IPS-20b (cell line): ENCODE measurements around the gene USP11.

ENCODE experiments used
- H3K27ac ChIP-seq: one replicate; pipeline ENCODE4 v1.5.1; 2013; ENCODE audit warnings: low read length
- H3K27me3 ChIP-seq: 2 replicates; pipeline ENCODE4 v1.6.1; 2013; ENCODE audit warnings: mild to moderate bottlenecking, low read length, inconsistent platforms; ENCODE audit not compliant: insufficient read depth
- H3K36me3 ChIP-seq: 2 replicates; pipeline ENCODE4 v1.6.1; 2013; ENCODE audit warnings: low read depth, mild to moderate bottlenecking, inconsistent platforms, low read length, moderate library complexity; ENCODE audit not compliant: insufficient read depth
- H3K4me1 ChIP-seq: 2 replicates; pipeline ENCODE4 v1.6.1; 2013; ENCODE audit warnings: mild to moderate bottlenecking, control low read depth, inconsistent platforms, low read length, moderate library complexity; ENCODE audit not compliant: insufficient read depth
- H3K4me3 ChIP-seq: 2 replicates; pipeline ENCODE4 v1.5.1; 2013; ENCODE audit warnings: mild to moderate bottlenecking, low read length, inconsistent platforms
- H3K9ac ChIP-seq: 2 replicates; pipeline ENCODE4 v1.6.1; 2013; ENCODE audit warnings: low read depth, mild to moderate bottlenecking, inconsistent platforms, low read length, moderate library complexity
- H3K9me3 ChIP-seq: 2 replicates; pipeline ENCODE4 v1.6.1; 2013; ENCODE audit warnings: mild to moderate bottlenecking, low read depth, low read length, inconsistent platforms; ENCODE audit not compliant: insufficient read depth

USP11 gene

DNA sequence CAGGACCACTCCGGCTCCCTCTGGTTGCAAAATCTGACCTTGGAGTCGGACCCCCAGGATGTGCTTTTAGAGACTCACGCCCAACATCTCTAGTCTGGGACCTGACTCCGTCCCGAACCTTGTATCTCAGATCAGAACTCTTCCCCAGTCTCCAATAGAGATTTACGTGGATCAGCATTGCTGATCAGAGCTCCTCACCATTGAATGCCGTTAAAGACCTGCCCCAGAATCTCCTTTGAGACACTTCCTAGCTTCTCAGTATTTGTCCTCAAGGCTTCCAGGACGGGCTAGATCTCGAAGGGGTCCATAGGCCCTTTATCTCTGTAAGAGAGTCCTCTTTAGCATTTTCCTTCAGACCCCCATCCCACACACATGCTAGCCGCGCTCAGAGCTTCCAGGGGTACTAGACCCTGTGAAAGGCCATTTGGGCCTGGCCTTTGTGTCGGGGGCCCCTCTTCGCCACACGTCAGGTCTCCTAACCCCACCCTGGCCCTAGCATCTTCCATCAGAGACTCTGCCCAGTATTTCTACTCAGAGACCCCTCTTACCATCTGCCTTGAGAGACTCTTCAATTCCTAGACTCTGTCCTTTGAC, 38.5 kb upstream of the USP11 start:
- Histone ChIP-seq H3K36me3 (peaks cover 39% of the 10 kb centered on the region), H3K27ac (peak overlapping the region; percentile 36), H3K27me3 (no peaks in the 10 kb centered on the region), H3K9me3 (no peaks in the 10 kb centered on the region), H3K4me1 (peaks cover 24% of the 10 kb centered on the region), H3K4me3 (peak overlapping the region; percentile 97), H3K9ac (peak overlapping the region; percentile 94)

DNA sequence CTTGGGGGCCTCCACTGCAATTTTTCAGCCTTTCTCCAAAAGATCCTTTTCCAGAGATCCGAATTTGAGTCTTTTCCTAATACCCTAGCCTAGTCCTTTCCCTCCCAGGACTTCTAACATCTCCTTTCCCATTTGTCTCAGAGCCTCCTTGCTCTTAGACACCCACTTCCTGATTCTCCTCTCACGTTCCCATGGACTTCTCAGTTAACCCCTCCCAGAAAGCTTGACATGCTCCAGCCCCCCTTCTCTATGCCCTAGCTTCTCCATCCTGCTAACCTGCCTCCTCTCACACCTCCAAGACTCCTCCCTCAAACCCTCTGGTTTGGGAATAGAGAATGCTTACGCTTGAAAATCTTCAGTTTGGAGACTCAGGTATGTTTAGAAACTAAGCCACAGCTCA, 36.7 kb upstream of the USP11 start:
- 0 out of 2 replicates have a peak overlapping the region, but pooled peaks have one; percentile 27 for H3K9ac ChIP-seq
- no peaks in the 10 kb centered on the region for H3K27me3 ChIP-seq
- H3K9me3 ChIP-seq = no peaks in the 10 kb centered on the region
- peak overlapping the region; percentile 30; the same call in 1 of the 2 replicates for H3K4me3 ChIP-seq
- H3K27ac ChIP-seq = no peak overlapping the region
- peaks cover 55% of the 10 kb centered on the region for H3K36me3 ChIP-seq
- H3K4me1 ChIP-seq = peaks cover 24% of the 10 kb centered on the region

GRCh38 chrX:47197526-47197925, 35.3 kb upstream of the USP11 start:
- peak overlapping the region; percentile 2; the same call in 1 of the 2 replicates for H3K9ac ChIP-seq
- H3K27me3 ChIP-seq = no peaks in the 10 kb centered on the region
- H3K27ac ChIP-seq = no peak overlapping the region
- peaks cover 69% of the 10 kb centered on the region for H3K36me3 ChIP-seq
- peaks cover 24% of the 10 kb centered on the region for H3K4me1 ChIP-seq
- peak overlapping the region; percentile 45 for H3K4me3 ChIP-seq
- H3K9me3 ChIP-seq = no peaks in the 10 kb centered on the region

GRCh38 chrX:47198026-47198686, 34.7 kb upstream of the USP11 start:
- no peaks in the 10 kb centered on the region for H3K9me3 ChIP-seq
- peak overlapping the region; percentile 45; the same call in 1 of the 2 replicates for H3K4me3 ChIP-seq
- no peaks in the 10 kb centered on the region for H3K27me3 ChIP-seq
- peaks cover 24% of the 10 kb centered on the region for H3K4me1 ChIP-seq
- H3K9ac ChIP-seq = peak overlapping the region; percentile 2; the same call in 1 of the 2 replicates
- peaks cover 76% of the 10 kb centered on the region for H3K36me3 ChIP-seq
- no peak overlapping the region for H3K27ac ChIP-seq

GRCh38 chrX:47198687-47199080, 34.1 kb upstream of the USP11 start:
- no peaks in the 10 kb centered on the region for H3K9me3 ChIP-seq
- peaks cover 81% of the 10 kb centered on the region for H3K36me3 ChIP-seq
- no peak overlapping the region for H3K27ac ChIP-seq
- H3K4me3 ChIP-seq = no peak overlapping the region
- H3K9ac ChIP-seq = no peak overlapping the region
- peaks cover 24% of the 10 kb centered on the region for H3K4me1 ChIP-seq
- H3K27me3 ChIP-seq = no peaks in the 10 kb centered on the region

DNA sequence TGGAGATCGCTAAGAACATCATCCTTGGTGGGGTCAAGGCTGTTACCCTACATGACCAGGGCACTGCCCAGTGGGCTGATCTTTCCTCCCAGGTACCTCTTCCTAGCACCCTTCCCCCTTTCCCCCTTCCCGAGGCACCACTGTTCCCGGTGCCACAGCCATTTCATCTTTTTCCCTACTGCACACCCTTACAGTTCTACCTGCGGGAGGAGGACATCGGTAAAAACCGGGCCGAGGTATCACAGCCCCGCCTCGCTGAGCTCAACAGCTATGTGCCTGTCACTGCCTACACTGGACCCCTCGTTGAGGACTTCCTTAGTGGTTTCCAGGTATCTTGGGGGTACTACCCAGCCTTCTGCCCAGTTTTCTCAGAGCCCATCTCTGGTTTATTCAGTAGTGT, 33.5 kb upstream of the USP11 start:
- peaks cover 24% of the 10 kb centered on the region for H3K4me1 ChIP-seq
- H3K9ac ChIP-seq = no peak overlapping the region
- H3K27ac ChIP-seq = no peak overlapping the region
- H3K27me3 ChIP-seq = no peaks in the 10 kb centered on the region
- peaks cover 87% of the 10 kb centered on the region for H3K36me3 ChIP-seq
- H3K9me3 ChIP-seq = no peaks in the 10 kb centered on the region
- no peak overlapping the region for H3K4me3 ChIP-seq

DNA sequence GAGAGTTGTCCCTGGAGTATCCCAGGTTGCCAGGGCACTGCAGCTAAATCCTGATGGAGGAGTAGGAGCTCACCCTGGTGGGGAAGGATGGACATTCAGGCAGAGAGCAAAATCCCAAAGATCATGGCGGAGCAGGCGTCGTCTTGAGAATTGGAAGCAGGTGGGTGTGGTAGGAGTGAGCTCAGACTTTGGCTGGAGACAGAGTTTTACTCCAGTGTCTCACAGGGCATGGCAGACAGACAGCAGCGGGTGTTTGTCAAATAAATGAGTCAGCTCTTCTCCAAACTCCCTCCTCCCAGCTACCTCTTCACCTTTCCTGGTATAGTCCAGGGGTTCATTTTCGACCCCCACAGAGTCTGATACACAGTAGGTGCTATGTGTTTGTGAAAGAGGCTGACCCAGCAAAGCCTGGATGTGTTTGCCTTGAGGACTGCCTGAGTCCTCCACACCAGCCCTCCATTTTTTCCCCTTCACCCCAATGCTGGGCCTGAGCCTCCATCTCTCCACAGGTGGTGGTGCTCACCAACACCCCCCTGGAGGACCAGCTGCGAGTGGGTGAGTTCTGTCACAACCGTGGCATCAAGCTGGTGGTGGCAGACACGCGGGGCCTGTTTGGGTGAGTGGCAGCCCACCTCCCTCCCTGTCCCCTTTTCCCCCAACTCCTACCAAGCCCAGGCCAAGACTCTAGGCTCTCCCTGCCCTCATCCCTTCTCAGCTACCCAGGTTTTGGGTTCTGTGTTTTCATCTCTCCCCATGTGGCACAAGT, 32.2 kb upstream of the USP11 start:
- no peak overlapping the region for H3K4me3 ChIP-seq
- no peak overlapping the region for H3K9ac ChIP-seq
- no peaks in the 10 kb centered on the region for H3K27me3 ChIP-seq
- peaks cover 23% of the 10 kb centered on the region for H3K4me1 ChIP-seq
- peaks cover 97% of the 10 kb centered on the region for H3K36me3 ChIP-seq
- no peak overlapping the region for H3K27ac ChIP-seq
- no peaks in the 10 kb centered on the region for H3K9me3 ChIP-seq

DNA sequence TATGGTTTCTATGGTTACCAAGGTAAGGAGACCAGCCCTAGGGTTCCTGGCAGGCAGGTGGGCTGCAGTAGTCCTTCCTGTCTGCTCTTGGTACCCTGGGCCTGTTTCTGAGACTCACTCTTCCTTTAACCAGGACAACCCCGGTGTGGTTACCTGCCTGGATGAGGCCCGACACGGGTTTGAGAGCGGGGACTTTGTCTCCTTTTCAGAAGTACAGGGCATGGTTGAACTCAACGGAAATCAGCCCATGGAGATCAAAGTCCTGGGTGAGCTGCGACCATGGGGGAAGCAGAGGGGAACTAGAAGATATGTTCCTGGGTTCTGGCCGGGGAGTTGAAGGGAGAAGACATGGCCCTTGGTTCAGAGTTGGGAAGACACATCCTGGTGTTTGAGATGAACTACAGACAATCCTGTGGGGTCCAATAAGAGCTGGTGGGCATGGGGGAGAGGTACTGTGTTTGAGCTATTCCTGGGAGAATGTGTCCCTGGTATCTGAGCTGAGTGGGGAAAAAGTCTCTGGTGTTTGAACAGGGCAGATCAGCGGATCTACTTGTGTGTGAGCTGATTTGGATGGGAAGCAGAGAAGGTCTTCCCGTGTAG, 31.4 kb upstream of the USP11 start:
- H3K9me3 ChIP-seq = no peaks in the 10 kb centered on the region
- peaks cover 17% of the 10 kb centered on the region for H3K4me1 ChIP-seq
- H3K27ac ChIP-seq = no peak overlapping the region
- H3K9ac ChIP-seq = no peak overlapping the region
- H3K27me3 ChIP-seq = no peaks in the 10 kb centered on the region
- H3K4me3 ChIP-seq = no peak overlapping the region
- H3K36me3 ChIP-seq = peaks cover 97% of the 10 kb centered on the region

DNA sequence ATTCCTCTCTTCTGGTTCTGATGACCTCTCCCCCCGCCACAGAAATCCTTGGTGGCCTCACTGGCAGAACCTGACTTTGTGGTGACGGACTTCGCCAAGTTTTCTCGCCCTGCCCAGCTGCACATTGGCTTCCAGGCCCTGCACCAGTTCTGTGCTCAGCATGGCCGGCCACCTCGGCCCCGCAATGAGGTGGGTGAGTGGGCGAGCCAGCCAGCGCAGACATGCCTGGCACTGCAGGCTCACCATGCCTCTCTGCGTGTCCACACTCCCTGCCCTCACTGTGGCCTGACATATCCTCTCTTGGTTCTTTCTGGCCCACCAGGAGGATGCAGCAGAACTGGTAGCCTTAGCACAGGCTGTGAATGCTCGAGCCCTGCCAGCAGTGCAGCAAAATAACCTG, 30.5 kb upstream of the USP11 start:
- Histone ChIP-seq H3K27me3 (no peaks in the 10 kb centered on the region), H3K9me3 (no peaks in the 10 kb centered on the region), H3K36me3 (peaks cover 97% of the 10 kb centered on the region), H3K4me1 (peaks cover 9% of the 10 kb centered on the region), H3K27ac (no peak overlapping the region), H3K9ac (no peak overlapping the region), H3K4me3 (no peak overlapping the region)

DNA sequence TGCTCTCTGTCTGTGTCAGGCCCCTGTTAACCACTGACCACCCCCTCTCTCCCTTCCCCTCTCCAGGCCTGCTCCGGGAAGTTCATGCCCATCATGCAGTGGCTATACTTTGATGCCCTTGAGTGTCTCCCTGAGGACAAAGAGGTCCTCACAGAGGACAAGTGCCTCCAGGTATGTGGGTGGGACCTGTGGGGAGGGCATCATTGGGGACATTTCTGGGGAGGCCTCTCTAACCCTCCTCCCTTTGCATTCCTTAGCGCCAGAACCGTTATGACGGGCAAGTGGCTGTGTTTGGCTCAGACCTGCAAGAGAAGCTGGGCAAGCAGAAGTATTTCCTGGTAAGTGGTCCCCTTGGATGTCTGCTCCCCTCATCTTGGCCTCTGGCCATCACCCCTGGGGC, 29.9 kb upstream of the USP11 start:
- H3K27ac ChIP-seq = no peak overlapping the region
- peaks cover 97% of the 10 kb centered on the region for H3K36me3 ChIP-seq
- H3K27me3 ChIP-seq = no peaks in the 10 kb centered on the region

GRCh38 chrX:47204970-47205369, 27.8 kb upstream of the USP11 start:
- Histone ChIP-seq H3K4me3 (no peak overlapping the region), H3K27me3 (no peaks in the 10 kb centered on the region), H3K4me1 (no peaks in the 10 kb centered on the region), H3K9me3 (no peaks in the 10 kb centered on the region), H3K9ac (no peak overlapping the region), H3K27ac (no peak overlapping the region), H3K36me3 (peaks cover 99% of the 10 kb centered on the region)

More for the DNA sequence above, 29.9 kb upstream of the USP11 start:
- H3K4me3 ChIP-seq = no peak overlapping the region
- peaks cover 3% of the 10 kb centered on the region for H3K4me1 ChIP-seq
- no peak overlapping the region for H3K9ac ChIP-seq
- H3K9me3 ChIP-seq = no peaks in the 10 kb centered on the region
